ENCODE measurements around the gene LPAR6. TPM values are rescaled to one million over a fixed set of nuclear protein-coding genes. Genes with fewer than 3 reads are reported as not detected.

LPAR6 gene
- total RNA-seq, 1 experiment from 2014 or later, result not detected

- Mint-ChIP-seq H3K9me3 (ENCODE audit: unreplicated experiment) (no peaks in the 10 kb centered on the region), H3K36me3 (ENCODE audit: insufficient read depth, unreplicated experiment) (no peaks in the 10 kb centered on the region), H3K4me3 (ENCODE audit: unreplicated experiment) (no peak overlapping the region), H3K27me3 (ENCODE audit: insufficient read depth, unreplicated experiment) (no peaks in the 10 kb centered on the region), H3K27ac (ENCODE audit: unreplicated experiment) (no peak overlapping the region), H3K4me1 (ENCODE audit: low read depth, unreplicated experiment) (no peaks in the 10 kb centered on the region)
- H3K4me1 ChIP-seq, result no peaks in the 10 kb centered on the region
- no peaks in the 10 kb centered on the region for H3K36me3 ChIP-seq (ENCODE audit: control insufficient read depth, insufficient read depth, low read length)
- no peaks in the 10 kb centered on the region for H3K27me3 ChIP-seq (replicated peaks; ENCODE audit: control insufficient read depth, insufficient read depth, low read length)
- intact Hi-C loops (cut with micrococcal nuclease; ENCODE audit: unreplicated experiment), result no loop called here
- H3K9me3 ChIP-seq, result no peaks in the 10 kb centered on the region
- CTCF ChIA-PET, result no interaction called here
- no peak overlapping the region for H3K4me3 ChIP-seq (ENCODE audit: low read depth, low read length)
- TF ChIP-seq CTCF (IDR thresholded peaks at IDR 0.05; ENCODE audit: insufficient read depth in 1 of 2, low read depth in 1 of 2, low read length in 1 of 2, severe bottlenecking in 1 of 2, unreplicated experiment in 1 of 2), result no peak
- POLR2A ChIA-PET, result no interaction called here
- DNase-seq, result no peak
- no TSS peak for BruUV-seq (replicated peaks)
Observed at GRCh38 chr13:48436661-48437288, 23.9 kb upstream of the LPAR6 start.

- H3K9me3 Mint-ChIP-seq (ENCODE audit: unreplicated experiment), result no peaks in the 10 kb centered on the region
- H3K27ac Mint-ChIP-seq (ENCODE audit: unreplicated experiment), result no peak overlapping the region
- Histone ChIP-seq H3K9me3 (no peaks in the 10 kb centered on the region), H3K36me3 (ENCODE audit: control insufficient read depth, insufficient read depth, low read length) (no peaks in the 10 kb centered on the region), H3K27me3 (replicated peaks; ENCODE audit: control insufficient read depth, insufficient read depth, low read length) (no peaks in the 10 kb centered on the region), H3K4me1 (no peaks in the 10 kb centered on the region), H3K4me3 (ENCODE audit: low read depth, low read length) (no peak overlapping the region)
- no TSS peak for BruUV-seq (replicated peaks)
- ChIA-PET CTCF (no interaction called here), POLR2A (no interaction called here)
- intact Hi-C loops (cut with micrococcal nuclease; ENCODE audit: unreplicated experiment), result no loop called here
- no peaks in the 10 kb centered on the region for H3K27me3 Mint-ChIP-seq (ENCODE audit: insufficient read depth, unreplicated experiment)
- no peak for DNase-seq
- no peak for TF ChIP-seq CTCF (IDR thresholded peaks at IDR 0.05; ENCODE audit: insufficient read depth in 1 of 2, low read depth in 1 of 2, low read length in 1 of 2, severe bottlenecking in 1 of 2, unreplicated experiment in 1 of 2)
- H3K4me1 Mint-ChIP-seq (ENCODE audit: low read depth, unreplicated experiment), result no peaks in the 10 kb centered on the region
- no peak overlapping the region for H3K4me3 Mint-ChIP-seq (ENCODE audit: unreplicated experiment)
- no peaks in the 10 kb centered on the region for H3K36me3 Mint-ChIP-seq (ENCODE audit: insufficient read depth, unreplicated experiment)
Observed at GRCh38 chr13:48434200-48434599, 21.3 kb upstream of the LPAR6 start.

GRCh38 chr13:48431987-48432615, 19.2 kb upstream of the LPAR6 start:
- H3K9me3 Mint-ChIP-seq (ENCODE audit: unreplicated experiment), result no peaks in the 10 kb centered on the region
- TF ChIP-seq CTCF (IDR thresholded peaks at IDR 0.05; ENCODE audit: insufficient read depth in 1 of 2, low read depth in 1 of 2, low read length in 1 of 2, severe bottlenecking in 1 of 2, unreplicated experiment in 1 of 2), result no peak
- H3K4me3 Mint-ChIP-seq (ENCODE audit: unreplicated experiment), result no peak overlapping the region
- no peak overlapping the region for H3K4me3 ChIP-seq (ENCODE audit: low read depth, low read length)
- H3K36me3 ChIP-seq (ENCODE audit: control insufficient read depth, insufficient read depth, low read length), result no peaks in the 10 kb centered on the region
- no peak for DNase-seq
- H3K27ac Mint-ChIP-seq (ENCODE audit: unreplicated experiment), result no peak overlapping the region
- intact Hi-C loops (cut with micrococcal nuclease; ENCODE audit: unreplicated experiment), result no loop called here
- POLR2A ChIA-PET, result no interaction called here
- H3K4me1 Mint-ChIP-seq (ENCODE audit: low read depth, unreplicated experiment), result no peaks in the 10 kb centered on the region
- H3K27me3 Mint-ChIP-seq (ENCODE audit: insufficient read depth, unreplicated experiment), result no peaks in the 10 kb centered on the region
- no peaks in the 10 kb centered on the region for H3K36me3 Mint-ChIP-seq (ENCODE audit: insufficient read depth, unreplicated experiment)
- no peaks in the 10 kb centered on the region for H3K9me3 ChIP-seq
- no TSS peak for BruUV-seq (replicated peaks)
- H3K27me3 ChIP-seq (replicated peaks; ENCODE audit: control insufficient read depth, insufficient read depth, low read length), result no peaks in the 10 kb centered on the region
- H3K4me1 ChIP-seq, result no peaks in the 10 kb centered on the region
- CTCF ChIA-PET, result no interaction called here

Measured in Caco-2 (cell line).